NCI-H2081 (cell line): ENCODE data around the gene CEP76.

Source experiments
- DNase-seq, 2 experiments: peaks; one replicate each; lab custom pipeline; 2025; lab: John Stamatoyannopoulos, UW

Gene CEP76, protein sequence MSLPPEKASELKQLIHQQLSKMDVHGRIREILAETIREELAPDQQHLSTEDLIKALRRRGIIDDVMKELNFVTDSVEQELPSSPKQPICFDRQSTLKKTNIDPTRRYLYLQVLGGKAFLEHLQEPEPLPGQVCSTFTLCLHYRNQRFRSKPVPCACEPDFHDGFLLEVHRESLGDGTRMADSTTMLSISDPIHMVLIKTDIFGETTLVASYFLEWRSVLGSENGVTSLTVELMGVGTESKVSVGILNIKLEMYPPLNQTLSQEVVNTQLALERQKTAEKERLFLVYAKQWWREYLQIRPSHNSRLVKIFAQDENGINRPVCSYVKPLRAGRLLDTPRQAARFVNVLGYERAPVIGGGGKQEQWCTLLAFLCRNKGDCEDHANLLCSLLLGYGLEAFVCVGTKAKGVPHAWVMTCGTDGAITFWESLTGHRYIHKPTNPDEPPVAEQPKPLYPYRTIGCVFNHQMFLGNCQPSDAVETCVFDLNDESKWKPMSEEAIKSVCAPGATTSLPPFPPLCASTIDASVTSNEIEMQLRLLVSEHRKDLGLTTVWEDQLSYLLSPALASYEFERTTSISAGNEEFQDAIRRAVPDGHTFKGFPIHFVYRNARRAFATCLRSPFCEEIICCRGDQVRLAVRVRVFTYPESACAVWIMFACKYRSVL

DNA sequence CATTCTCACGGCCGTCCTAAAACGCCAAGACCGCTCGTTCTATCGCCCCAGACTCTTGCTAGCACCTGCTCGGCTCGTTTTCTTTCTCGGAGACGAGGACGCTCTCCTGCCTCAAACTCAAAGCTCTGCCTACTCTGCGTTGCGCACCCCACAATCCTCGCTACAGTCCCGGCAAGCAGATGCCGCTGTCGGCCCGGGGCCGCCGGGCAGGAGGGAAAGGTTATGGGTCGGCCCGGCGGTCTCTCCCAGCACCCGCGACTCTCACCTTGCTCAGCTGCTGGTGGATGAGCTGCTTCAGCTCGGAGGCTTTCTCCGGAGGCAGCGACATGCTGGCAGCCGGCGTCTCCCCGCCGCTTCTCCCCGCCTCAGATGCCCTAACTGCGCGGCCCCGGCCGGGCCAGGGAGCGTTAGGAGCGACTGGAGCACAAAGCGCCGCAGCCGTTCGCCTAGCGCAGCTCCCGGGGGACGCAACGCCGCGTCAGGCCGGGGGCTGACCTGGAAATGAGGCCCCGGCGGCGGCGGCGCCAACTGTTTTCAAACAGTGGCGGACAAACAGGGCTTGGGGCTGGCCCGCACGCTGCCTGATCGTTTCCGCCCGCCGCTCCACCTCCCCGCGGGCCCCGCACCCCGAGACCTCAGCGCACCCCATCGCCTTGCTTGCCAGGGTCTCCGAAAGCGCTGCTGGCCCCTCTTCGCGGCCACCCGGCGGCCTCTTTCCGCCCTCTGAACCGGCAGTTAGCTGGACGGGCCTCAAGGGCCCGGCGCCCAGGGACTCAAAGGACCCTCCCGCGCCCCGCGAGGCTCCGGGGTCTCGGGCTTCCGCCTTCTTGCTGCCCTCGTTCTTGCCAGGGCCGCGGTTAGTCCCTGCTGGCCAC is at the start of gene CEP76, which contains the start of gene PSMG2:
TSS of gene CEP76 (minus strand) at position 503 of the 875 bp plus-strand sequence. CDS start at position 328, 175 bp downstream.
TSS of gene PSMG2 (plus strand) at position 822 of the 875 bp plus-strand sequence. CDS start 66 bp downstream, outside the sequence.
- DNase-seq, result peak; percentile 76 to 86

DNA sequence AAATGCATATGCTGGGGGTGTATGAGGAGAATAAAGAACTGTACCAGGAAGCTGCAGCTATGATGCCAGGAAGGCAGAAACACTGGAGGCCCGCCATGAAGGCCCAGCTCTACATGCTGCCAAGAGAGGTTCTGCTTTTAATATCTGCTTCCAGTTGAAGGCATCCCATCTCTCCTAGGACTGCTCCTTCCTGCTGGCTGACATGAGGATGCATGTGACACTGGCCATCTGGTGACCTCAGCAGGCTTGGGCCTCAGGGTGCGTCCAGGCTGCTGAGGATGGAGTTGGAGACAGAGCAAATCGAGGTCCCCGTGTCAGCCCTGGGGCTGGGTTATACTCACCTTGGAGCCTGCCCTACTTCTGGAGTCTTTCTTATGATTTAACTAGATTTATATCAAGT is 49.4 kb upstream of the CEP76 start:
- no peak for DNase-seq

DNA sequence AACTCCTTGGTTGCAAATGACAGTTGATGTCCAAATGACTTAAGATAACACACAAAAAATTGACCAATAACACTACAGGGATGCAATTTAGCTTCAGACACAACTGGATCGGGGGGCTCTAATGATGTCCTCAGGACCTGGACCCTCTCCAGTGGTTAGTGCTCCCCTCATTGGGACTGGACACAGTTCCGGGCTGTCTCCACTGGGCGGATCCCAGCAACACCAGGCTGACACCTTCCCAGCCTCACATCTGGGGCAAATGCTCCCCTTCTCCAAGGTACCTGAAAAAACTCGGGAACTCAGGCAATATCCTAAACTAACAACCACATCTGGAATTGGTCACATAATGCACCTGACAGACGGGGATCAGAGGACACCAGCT is 49.0 kb upstream of the CEP76 start:
- no peak for DNase-seq

DNA sequence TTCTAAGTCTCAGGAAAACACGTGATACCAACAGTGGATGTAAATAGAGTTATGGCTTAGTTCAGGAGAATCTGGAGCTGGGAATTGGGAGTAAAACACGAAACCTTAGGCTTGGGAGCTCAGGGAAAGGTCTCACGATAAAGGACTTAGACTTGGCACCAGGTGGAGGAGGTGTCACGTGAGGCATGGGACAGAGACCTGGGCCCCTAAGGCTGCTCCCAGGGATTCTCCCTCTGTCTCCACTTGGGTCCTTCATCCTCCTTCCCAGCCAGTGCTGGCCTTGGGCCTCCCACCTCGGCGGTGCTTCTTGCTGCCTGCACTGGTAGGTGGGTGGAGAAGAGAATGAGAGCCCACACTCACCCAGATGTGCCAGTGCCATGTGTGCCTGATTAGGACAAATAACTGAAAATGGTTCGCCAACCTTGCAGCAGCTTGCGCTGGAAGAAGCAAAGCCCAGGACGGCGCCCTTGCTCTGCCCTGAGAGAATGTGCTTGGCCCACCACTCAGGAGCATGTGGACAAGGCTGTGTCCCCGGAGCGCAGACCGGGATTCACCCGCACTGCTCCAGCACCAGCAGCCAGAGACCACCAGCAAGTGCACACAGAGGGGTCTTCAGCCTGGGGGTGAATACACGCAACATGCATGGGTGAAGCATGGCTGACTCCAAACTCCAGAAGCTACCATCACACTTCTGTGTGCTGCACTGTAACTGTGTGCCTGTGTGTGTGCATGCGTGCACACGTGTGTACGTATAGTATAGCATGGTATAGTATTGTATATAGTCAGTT is 48.4 kb upstream of the CEP76 start:
- DNase-seq, result no peak

DNA sequence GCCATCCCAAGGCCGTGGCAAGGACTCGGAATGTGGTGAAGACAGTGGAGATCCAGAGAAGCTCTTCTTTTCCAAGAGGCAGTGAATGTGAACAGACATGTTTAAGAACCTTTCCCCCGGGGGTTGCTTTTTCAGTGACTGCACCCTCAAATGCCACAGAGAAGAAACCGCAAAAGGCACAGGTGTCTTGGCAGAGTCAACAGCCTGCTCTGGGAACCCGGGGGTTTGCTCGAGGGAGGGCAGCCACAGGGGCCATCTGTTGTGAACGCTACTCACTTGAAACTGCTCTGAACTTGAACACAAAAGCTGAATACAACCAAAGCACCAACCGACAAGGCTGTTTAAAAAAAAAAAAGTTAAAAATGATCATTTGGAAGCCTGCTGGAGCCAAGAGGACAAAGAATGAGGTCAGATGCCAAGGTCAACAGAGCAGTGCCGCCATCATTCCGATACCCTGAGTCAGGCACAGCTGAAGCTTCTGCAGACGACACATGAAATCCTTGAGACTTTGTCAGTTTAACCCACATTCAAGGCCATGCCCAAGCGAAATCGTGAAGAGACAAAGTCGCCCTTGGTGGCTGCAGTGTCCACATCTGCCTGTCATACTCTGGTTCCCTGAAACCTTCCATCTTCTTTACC is 47.7 kb upstream of the CEP76 start:
- no peak for DNase-seq

DNA sequence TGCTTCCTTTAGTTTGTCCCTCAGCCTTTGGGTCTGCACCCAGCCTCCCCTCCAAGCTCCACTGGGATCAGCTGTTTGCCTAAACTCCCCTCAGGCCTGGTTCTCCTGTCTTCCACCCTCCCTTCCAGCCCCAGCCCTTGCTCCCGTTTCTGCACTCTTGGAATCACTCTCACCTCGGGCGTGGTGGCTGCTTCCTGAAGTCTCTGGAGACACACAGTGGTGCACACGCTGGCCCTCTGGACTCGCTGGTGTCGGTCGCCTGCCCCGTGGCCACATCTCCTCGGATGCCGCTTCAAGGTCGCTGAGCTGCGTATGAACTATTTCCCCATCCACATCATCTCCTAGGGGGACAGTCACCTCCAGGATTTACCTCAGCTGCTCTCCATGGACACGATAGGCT is 46.6 kb upstream of the CEP76 start:
- DNase-seq, result no peak

DNA sequence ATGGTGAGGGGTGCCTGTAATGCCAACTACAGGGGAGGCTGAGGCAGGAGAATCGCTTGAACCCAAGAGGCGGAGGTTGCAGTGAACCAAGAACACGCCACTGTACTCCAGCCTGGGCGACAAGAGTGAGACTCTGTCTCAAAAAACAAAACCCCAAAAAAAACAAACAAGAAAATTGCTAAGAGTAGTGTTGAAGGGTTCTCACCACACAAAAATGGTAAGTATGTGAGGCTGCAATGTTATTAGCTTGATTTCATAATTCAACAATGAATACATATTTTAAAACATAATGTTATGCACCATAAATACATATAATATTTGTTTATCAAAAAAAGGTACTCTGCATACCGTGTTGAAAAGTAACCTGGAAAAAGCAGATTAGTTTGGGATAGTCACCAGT is 46.1 kb upstream of the CEP76 start:
- no peak for DNase-seq

DNA sequence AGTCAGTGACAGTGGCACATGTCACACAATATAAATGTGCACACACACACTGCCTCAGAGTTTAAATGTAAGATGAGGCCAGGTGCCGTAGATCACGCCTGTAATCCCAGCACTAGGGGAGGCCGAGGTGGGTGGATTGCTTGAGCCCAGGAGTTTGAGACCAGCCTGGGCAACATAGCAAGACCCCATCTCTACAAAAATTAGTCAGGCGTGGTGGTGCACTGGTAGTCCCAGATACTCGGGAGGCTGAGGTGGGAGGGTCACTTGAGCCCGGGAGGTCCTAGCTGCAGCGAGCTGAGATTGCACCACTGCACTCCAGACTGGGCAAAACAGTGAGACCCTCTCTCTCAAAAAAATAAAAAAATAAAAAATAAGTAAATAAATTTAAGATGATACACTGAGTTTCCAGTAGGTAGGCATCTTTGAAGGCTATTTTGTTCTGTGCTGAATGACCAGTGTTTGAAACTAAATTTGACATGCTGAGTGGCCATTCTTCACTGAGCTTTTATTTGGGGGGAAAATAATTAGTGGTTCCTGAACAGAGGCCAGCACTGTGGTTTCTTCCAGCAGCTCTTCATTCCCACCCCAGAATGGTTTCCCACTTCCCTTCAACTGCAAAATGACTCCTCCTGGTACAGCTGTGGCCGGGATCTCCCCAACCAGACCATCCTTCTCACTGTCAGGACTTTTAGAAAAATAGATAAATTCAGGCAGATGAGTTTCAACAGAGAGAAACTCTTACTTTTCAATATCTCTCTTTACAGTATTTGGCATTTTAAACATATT is 45.2 kb upstream of the CEP76 start:
- DNase-seq, result no peak

DNA sequence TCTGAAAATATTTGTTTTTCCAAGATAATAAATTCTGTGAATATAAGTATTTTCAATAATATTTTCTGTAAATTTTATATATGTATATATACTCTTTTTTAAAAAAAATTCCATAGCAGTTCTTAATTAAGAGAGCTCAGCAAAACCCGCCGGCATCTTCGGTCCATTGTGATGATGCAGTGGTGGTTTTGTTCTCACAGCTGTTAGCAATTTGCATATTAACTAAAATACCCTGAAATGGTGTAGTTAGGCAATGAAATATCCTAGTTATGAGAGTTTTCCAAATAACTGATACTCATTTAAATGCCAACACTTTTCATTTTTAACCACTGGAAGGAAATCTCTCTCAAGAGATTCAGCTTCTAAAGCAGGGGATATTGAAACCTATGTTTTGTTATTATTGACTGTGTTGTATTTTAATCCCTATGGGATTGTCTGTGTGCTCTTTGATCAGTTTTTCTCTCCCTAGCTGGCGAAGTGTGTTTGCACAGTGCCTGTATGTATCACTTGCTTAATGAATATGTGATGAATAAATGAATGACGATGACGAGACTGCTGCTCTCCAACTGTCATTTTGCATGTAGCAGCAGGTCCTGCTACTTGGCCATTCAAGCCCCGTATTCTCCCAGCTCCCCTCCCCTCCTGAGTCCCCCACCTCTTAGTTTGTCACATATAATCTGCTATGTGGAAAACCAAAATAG is 42.7 kb upstream of the CEP76 start:
- DNase-seq, result no peak

DNA sequence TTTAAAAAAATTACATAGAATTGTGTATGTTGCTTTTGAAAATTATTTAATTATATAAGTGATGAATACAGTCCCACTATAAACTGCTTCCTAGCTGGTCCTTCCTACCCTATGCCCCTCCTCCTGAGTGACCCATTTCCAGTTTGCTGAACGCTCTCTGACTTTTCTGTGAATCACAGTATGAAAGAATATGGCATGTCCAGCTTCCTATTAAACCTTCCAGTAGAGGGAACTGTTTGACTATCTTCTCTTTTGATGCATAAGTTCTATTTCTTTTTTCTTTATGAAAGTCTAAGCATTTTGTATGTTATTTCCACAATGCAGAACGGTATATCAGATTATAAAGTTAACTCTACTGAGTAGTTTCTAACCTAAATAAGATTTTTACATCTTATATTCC is 41.6 kb upstream of the CEP76 start:
- peak in 1 of 2 experiments; percentile 37 for DNase-seq

DNA sequence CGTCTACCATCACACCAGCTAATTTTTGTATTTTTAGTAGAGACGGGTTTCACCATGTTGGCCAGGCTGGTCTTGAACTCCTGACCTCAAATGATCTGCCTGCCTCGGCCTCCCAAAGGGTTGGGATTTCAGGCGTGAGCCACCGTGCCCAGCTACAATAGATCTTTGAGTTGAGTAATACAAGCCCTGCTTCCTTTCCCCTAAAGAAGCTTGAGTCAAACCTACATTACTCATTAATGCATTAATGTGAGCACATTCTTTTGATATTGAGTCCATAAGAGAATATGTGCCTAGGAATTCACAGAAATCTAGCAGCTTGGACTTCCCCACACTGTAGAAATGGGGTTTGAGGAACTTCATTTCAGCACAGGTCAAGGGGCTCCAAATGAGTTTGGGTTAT is 39.9 kb upstream of the CEP76 start:
- no peak for DNase-seq

DNA sequence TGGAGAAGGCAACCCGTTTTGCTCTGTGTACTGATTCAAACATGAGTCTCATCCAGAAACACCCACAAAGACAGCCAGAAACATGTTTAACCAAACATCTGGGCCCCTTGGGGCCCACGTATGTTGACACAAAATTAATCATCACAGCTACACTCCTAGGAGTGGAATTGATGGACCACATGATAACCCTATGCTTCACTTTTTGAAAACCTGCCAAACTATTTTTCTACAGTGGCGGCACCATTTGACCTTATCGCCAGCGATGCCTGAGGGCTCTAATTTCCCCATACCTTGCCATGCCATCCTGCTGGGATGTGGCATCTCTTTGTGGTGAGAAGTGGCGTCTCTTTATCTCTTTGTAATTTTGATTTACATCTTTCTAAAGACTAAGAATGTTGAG is 38.8 kb upstream of the CEP76 start:
- DNase-seq, result peak; percentile 22 to 70

DNA sequence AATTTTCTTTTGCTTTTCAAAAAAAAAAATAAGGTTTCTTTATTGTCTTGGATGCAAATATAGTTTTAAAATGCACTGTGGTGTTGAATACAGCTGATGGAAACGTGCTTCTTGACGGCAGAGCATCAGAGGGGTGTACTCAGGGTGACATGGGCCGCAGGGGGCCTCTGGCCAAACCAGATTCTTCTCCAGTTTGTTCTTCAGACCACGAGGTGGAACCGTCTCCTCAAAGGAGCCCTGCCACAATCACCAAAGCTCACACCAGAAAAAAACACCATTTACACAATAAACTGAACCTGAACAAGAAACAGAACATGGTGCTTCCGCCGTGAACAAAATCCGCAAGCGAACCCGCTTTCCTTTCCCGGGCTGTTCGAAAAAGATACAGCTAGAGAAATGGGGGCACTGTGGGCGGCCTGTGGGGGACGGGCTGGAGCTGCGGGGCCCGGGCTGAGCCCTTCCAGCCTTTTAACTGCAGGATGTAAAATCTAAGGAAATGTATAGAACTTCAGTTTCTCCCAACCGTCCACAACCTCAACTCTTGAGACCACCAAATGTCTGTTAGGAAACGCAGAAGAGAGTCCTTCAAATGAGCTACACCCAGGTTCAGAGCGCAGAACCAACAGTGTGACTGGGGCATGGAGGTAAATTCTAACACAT is 34.9 kb upstream of the CEP76 start:
- no peak for DNase-seq

DNA sequence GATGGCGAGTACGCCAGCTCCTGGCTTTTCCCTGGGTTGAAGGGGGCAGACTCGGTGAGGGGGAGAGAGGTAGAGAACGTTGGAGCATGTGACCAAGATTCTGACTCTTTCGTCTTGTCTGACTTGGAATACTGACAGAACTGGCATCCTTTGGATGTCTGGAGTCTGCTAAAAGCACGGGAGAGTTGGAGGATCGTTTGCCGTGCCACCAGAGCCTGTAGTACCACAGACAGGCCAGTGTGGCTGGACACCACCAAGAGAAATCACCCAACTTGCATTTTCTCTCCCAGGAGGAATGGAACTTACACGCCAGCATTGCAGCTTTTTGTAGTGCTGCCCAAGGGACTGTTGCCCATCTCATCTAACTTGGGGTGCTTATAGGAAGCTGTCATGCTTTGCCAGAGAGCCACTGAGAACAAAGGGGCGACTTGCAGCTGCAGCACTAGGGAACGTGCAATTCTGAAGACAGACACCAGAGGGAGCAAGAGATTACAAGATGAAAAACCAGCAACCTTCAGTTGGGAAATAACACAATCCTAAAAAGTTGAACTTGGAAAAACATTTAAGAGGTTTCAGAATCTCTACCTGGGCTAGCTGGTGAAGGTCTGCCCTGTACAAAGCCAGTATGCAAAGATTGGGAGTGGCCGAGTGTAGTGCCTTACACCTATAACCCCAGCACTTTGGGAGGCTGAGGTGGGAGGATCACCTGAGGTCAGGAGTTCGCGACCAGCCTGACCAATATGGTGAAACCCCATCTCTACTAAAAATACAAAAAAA is 24.4 kb upstream of the CEP76 start:
- peak; percentile 50 to 57 for DNase-seq

DNA sequence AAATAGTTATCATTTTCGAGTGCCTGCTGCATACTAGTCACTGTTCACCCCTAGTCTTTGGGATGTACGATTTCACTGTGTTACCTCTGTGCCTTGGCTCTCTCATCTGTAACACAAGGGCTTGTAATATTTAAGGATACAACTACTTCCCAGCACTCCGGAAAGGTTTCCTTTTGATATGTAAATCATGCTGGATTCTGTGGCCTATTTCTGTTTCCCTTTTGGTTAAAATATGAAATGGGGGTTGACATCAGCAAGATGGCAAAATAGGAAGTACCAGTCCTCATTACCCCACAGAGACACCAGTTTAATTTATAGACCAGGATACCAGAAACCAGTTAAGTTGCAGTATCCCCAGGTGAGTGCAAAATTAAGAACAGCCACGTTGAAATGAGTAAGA is 23.8 kb upstream of the CEP76 start:
- no peak for DNase-seq

DNA sequence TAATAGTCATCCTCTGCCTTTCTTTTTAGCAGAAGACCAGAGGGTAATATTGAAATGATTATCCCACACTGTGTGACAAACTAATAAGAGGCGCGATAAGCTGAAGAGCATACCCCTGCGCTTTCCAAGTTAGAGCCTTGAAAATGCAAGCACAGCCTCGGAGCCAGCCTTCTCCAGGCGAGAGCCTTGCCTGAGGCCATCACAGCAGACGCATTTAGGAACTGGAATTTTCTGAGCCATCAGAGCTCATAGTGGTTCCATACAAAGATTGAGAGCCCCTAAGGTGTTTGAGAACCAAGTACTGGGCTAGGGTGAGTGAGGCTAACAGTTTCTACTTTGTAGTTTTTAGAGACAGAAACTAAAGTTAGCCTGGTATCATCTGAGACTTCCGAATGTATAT is 20.2 kb upstream of the CEP76 start:
- DNase-seq, result no peak

DNA sequence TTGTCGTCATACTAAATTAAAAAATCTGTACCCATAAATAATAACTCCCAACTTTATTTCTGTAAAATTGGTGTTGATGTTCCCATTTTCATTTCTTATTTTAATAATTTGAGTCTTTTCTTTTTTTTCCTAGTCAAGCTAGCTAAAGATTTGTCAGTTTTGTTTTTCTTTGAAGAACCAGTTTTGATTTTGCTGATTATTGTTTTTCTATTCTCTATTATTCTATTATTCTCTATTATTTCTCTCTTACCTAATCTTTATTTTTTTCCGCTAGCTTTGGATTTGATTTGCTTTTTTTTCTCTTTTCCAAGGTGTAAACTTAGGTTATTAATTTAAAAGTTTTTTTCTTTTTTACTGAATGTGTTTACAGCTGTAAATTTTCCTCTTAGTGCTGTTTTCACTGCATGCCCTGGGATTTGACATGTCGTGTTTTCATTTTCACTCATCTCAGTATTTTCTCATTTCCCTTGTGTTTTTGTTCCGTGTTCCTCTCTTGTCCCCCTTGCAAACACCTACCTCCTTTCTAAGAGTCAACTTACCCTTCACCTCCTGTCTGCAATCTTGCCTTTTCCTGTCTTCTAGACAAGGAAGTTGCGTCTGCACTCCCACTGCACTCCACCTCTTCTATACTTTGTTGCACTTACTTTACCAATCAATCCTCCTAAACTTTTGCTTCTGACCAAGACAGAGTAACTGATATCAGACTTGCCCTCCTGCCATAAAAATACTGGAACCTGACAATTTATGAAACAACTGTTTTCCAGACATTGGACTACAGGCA is 19.2 kb upstream of the CEP76 start:
- no peak for DNase-seq

DNA sequence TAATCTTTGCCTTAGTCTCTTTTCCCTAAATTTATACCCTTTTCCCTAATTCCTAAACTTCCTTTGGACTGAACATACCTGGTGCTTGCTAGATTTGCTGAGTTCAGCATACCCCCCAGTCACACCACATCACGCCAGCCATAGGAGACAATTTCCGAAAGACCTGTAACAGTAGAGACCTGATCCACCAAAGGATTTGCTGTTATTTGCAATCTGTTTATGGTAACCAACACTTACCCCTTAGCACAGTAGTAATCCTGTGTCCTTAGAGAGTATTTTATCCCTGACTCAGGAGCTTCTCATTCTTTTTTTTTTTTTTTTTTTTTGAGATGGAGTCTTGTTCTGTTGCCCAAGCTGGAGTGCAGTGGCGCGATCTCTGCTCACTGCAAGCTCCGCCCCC is 8.9 kb upstream of the CEP76 start:
- no peak for DNase-seq
